SK-N-MC (cell line): Measurements from ENCODE around the gene GPR151.

Source experiments
- DNase-seq: peaks from one replicate; pipeline ENCODE4 v3.0.0-alpha.2; 2011; ENCODE audit warnings: low read depth, low spot score
- H3K27ac ChIP-seq: fragments of 200-600 bp; sonication (generic); 2 replicates; pipeline ENCODE4 v1.5.1; 2016; ENCODE audit warnings: mixed run types
- H3K36me3 ChIP-seq: fragments of 200-600 bp; sonication (generic); 2 replicates; pipeline ENCODE4 v1.6.1; 2017; ENCODE audit warnings: antibody characterized with exemption, low read length, mixed read lengths; ENCODE audit not compliant: insufficient read depth
- H3K4me3 ChIP-seq: fragments of 200-600 bp; sonication (generic); 2 replicates; pipeline ENCODE4 v1.5.1; 2016
- H3K9ac ChIP-seq: fragments of 200-600 bp; sonication (generic); 2 replicates; pipeline ENCODE4 v1.8.0; 2017; ENCODE audit warnings: mixed run types, mixed read lengths; ENCODE audit not compliant: insufficient read length
- H3K9me3 ChIP-seq: fragments of 200-600 bp; sonication (generic); 2 replicates; pipeline ENCODE4 v1.6.1; 2017; ENCODE audit warnings: low read depth, mild to moderate bottlenecking, antibody characterized with exemption, low read length, moderate library complexity, mixed read lengths
- EZH2 ChIP-seq: fragments of 200-600 bp; sonication (generic); IDR thresholded peaks from one replicate; pipeline ENCODE4 v1.6.1; 2017; ENCODE audit warnings: antibody characterized with exemption
- FOXP2 ChIP-seq: optimal IDR thresholded peaks from 2 replicates; pipeline ENCODE3; 2011; ENCODE audit warnings: mild to moderate bottlenecking, moderate library complexity; ENCODE audit not compliant: insufficient read depth; ENCODE audit errors: extremely low read length, control extremely low read depth
- POLR2AphosphoS5 ChIP-seq: IDR thresholded peaks from 2 replicates; pipeline ENCODE4 v1.6.1; 2012; ENCODE audit warnings: mild to moderate bottlenecking, low read depth, low read length, borderline replicate concordance

The GPR151 gene

GRCh38 chr5:146513462-146513861 lies 2.5 kb downstream of the GPR151 start:
- H3K36me3 ChIP-seq, result peaks cover 44% of the 10 kb centered on the region
- no peak for TF ChIP-seq POLR2AphosphoS5
- no peak for TF ChIP-seq FOXP2
- no peak for TF ChIP-seq EZH2
- no peak for DNase-seq
- H3K27ac ChIP-seq, result peak overlapping the region; percentile 56
- no peak overlapping the region for H3K4me3 ChIP-seq
- no peaks in the 10 kb centered on the region for H3K9me3 ChIP-seq
- H3K9ac ChIP-seq, result no peak overlapping the region

- H3K27ac ChIP-seq, result no peak overlapping the region; the same call in 1 of the 2 replicates
- peak; percentile 26 for DNase-seq
- H3K4me3 ChIP-seq, result no peak overlapping the region
- H3K36me3 ChIP-seq, result peaks cover 71% of the 10 kb centered on the region
- no peak for TF ChIP-seq POLR2AphosphoS5
- TF ChIP-seq EZH2, result no peak
- TF ChIP-seq FOXP2, result no peak
- no peak overlapping the region for H3K9ac ChIP-seq
- no peaks in the 10 kb centered on the region for H3K9me3 ChIP-seq
Observed at GRCh38 chr5:146510559-146511125, 5.3 kb downstream of the GPR151 start.

- peaks cover 92% of the 10 kb centered on the region for H3K36me3 ChIP-seq
- no peak for DNase-seq
- H3K4me3 ChIP-seq, result no peak overlapping the region
- H3K9ac ChIP-seq, result no peak overlapping the region
- H3K9me3 ChIP-seq, result no peaks in the 10 kb centered on the region
- no peak for TF ChIP-seq EZH2
- TF ChIP-seq FOXP2, result no peak
- TF ChIP-seq POLR2AphosphoS5, result no peak
- H3K27ac ChIP-seq, result no peak overlapping the region
Observed at GRCh38 chr5:146507428-146507827, 8.6 kb downstream of the GPR151 start.

GRCh38 chr5:146499680-146500079 lies 16.3 kb downstream of the GPR151 start:
- TF ChIP-seq POLR2AphosphoS5, result no peak
- TF ChIP-seq FOXP2, result no peak
- TF ChIP-seq EZH2, result no peak
- no peak for DNase-seq
- Histone ChIP-seq H3K9me3 (no peaks in the 10 kb centered on the region), H3K27ac (no peak overlapping the region), H3K9ac (no peak overlapping the region), H3K36me3 (peaks cover 78% of the 10 kb centered on the region), H3K4me3 (no peak overlapping the region)

- peaks cover 74% of the 10 kb centered on the region for H3K36me3 ChIP-seq
Observed at GRCh38 chr5:146494656-146495055, 21.3 kb downstream of the GPR151 start.

GRCh38 chr5:146490089-146490843 lies 25.7 kb downstream of the GPR151 start:
- H3K9ac ChIP-seq, result no peak overlapping the region
- H3K27ac ChIP-seq, result no peak overlapping the region
- peaks cover 84% of the 10 kb centered on the region for H3K36me3 ChIP-seq
- H3K9me3 ChIP-seq, result no peaks in the 10 kb centered on the region
- H3K4me3 ChIP-seq, result no peak overlapping the region
- TF ChIP-seq EZH2, result no peak
- TF ChIP-seq FOXP2, result no peak
- TF ChIP-seq POLR2AphosphoS5, result no peak
- no peak for DNase-seq

More at GRCh38 chr5:146494656-146495055, 21.3 kb downstream of the GPR151 start:
- no peak for DNase-seq
- Histone ChIP-seq H3K4me3 (no peak overlapping the region), H3K9me3 (no peaks in the 10 kb centered on the region), H3K9ac (no peak overlapping the region), H3K27ac (no peak overlapping the region)
- no peak for TF ChIP-seq POLR2AphosphoS5
- TF ChIP-seq FOXP2, result no peak
- no peak for TF ChIP-seq EZH2

- no peak overlapping the region for H3K27ac ChIP-seq
- peaks cover 97% of the 10 kb centered on the region for H3K36me3 ChIP-seq
- no peak overlapping the region for H3K9ac ChIP-seq
- no peak for DNase-seq
- TF ChIP-seq POLR2AphosphoS5 (no peak), EZH2 (no peak), FOXP2 (no peak)
- H3K9me3 ChIP-seq, result no peaks in the 10 kb centered on the region
- no peak overlapping the region for H3K4me3 ChIP-seq
Observed at GRCh38 chr5:146484714-146485391, 31.1 kb downstream of the GPR151 start.

GRCh38 chr5:146482775-146483174 lies 33.2 kb downstream of the GPR151 start:
- Histone ChIP-seq H3K4me3 (no peak overlapping the region), H3K36me3 (peaks cover 97% of the 10 kb centered on the region), H3K9me3 (no peaks in the 10 kb centered on the region), H3K9ac (no peak overlapping the region), H3K27ac (no peak overlapping the region)
- DNase-seq, result no peak
- no peak for TF ChIP-seq EZH2
- no peak for TF ChIP-seq FOXP2
- TF ChIP-seq POLR2AphosphoS5, result no peak
